CD4-positive, alpha-beta T cell treated with Interleukin-6 at 100 ng/mL for 8 hours (primary cell): ENCODE results near the gene SAMSN1.

Experiments
- DNase-seq: peaks from one replicate; pipeline ENCODE4 v3.0.0-alpha.2; 2020; ENCODE audit warnings: mixed read lengths, low spot score

Gene SAMSN1

DNA sequence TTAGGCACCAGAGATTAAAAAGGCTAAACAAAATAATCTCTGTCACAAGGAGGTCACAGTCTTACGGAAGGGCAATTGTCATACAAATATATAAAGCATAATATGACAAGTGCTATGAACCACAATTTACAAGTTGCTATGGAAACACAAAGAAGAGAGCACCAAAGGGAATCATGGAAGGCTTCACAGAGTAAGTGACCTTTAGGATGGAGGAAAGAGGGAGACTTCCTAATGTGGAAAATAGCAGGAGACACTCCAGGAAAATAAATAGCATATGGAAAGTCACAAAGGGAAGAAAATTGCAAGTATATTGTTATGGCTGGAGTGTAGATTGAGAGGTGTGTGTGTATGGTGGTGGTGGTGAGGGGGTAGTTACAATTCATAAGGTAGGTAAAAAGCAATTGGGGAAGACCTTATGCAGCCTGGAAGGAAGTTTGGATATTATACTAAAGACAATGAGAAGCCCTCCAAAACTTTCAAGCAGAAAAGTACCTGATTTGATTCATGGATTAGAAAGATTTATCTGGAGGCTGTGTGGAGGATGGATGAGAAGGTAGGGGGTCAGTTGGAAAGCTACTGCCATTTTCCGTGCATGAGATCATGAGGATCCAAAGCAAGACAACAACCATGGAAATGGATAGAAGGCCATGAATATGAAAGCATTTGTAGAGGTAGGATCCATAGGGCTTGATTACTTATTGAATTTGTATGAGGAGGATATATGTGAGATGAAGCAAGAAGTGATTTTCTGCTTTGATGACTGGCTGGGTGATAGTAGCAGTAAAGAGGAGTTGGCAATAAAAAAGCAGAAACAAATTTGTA lies 61.7 kb downstream of the SAMSN1 start:
- no peak for DNase-seq

DNA sequence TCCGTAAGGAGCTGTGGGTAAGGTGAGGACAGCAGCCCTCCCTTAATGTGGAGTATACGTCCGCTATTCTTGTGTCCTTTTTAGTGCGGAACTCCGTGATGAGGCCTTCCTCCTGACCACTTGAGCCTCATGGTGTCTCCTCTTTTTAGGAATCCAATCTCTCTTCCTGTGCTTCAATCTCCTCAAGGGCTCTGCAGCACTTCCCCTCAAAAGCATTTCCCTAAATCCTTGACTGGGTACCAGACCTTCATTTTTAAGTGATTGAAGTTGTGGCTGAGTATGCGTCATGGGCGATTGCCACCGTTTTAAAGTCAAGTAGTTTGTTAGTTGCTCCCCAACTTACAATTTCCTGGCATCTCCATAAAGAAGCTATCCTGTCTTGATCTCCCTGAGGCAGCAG lies 62.8 kb downstream of the SAMSN1 start:
- DNase-seq, result no peak

DNA sequence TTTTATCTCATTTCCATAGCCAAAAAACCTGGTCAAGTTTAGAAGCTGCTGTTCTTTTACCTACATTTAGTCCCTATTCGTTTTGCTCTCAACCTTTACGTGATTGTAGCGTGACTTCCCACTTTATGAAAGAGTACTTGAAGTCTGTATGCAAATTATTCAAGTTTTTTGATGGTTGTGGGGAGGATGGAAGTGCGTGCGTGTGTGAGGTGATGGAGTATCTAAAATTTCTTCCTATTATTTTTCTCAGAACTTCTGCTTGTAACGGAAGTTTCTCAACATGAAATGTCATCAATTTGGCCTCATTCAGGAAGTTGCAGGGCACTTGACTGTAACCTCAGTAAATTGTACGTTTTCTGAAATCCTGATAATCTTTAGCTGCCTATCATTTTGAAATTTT lies 64.0 kb downstream of the SAMSN1 start:
- DNase-seq, result peak; percentile 28

DNA sequence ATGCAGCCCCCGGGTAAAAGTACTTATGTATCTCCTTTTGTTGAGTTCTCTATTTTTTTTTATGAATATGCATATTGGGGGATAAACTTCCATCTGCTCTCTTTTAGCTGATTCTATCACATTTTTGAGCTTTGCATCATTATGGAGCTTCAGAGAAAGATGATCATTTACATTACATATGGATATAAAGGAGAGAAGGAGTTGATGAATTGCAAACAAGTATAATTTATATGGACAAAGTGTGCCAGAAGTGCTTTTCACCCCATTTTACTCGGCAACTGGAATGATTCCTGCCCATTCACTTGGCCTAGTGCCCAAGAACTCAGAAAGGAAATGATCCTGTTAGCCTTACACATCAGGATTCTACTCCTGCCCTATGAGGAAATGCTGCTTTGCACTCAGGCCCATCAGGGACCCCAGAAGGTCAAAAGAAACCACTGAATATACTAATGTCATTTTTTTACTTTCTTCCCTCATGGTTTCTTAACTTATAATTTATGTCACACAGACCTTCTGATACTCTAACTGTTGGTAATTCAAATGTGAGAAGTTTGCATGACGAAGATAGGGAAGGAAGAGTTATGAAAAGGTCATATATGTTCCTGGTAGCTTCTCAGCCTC lies 65.6 kb downstream of the SAMSN1 start:
- no peak for DNase-seq

DNA sequence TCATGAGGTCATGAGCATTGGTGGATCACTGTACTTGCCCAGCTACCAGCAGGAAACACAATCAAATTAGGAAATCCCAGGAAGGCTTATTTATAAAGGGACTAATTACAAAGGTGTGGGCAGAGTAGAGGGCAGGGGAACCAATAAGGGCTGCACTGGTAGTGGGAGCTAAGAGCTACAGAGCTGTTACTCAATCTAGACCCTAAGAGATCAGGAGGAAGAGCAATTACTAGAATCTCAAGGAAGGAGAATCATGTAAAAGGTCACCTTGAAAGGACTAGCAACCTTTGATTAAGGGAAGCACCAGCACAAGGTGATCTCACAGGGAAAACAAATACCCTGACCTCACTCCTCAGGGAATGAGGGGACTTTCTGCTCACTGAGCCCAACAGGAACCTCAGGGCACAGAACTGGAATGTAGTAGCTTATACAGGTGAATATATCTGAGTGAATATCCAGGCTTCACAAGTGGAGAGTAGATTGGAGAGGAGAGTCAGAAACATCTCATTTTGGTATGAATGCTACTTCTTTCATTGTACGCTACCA lies 66.8 kb downstream of the SAMSN1 start:
- DNase-seq, result no peak

DNA sequence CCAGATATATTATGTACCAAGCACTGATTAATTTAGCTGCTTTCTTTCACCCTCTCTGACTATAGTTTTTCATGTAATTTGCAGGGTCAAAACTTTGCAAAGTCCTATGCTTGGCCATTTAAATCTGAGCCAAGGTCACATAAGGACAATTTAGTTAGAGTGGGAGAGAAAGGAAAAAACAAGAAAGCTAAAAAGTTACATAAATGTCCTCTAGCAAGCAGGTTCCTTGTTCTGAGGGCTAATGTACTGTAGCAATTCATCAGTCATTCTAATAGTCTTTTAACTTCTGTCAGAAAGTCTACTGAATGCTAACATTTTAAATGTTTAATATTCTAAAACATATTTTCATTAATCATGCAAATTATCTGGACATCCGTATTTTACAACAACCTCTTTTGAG lies 68.3 kb downstream of the SAMSN1 start:
- DNase-seq, result no peak

DNA sequence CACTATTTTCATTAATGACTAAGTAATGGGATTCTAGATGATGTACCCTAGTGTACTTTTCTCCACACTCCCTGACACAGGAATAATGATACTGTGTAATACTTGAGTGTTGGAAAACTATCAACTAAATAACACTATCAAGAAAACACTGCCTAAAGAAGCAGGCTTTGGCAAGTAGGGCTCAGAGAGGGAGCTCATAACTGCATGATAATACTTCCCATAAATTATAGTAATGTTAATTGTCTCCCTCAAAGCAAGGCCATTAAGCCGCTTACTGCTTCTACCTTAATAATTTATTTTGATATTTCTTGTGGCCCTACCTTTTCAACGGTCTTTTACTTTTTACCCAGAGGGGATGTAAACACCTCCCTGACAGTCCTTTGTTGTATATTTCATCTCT lies 69.0 kb downstream of the SAMSN1 start:
- DNase-seq, result no peak

DNA sequence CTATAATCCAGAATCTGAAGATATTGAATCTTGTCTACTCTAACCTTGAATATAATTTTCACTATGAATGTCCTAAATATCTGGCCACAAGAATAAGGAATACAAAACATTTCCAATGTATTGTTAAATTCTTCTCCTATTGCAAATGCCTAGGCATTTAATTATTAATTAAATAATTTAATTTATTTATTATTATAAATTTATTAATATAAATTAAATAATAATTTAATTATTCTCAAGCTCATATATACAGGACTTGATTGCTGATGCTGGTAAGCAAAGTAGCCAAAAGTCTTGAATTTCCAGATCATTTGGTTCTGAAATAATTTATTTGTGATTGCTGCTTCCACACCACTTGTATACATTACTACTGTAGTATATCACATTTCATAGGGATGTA lies 71.1 kb downstream of the SAMSN1 start:
- no peak for DNase-seq

DNA sequence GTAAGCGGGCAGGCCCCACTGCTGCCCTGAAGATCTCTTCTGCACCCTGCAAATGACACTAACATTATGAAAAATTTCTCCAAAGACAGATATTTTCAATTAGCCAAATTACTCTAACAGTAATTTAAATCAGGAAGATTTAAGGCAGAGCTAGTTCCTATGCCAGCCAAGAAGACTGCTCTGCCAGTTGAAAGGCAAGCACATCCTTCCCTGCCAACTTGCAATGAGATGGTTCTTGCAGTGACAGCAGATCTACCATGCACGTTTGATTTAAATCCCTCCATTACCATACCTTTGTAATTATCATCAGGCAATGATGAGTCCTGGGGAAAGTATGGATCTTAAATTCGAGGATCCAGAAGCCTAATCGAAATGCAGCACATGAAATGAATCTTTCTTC lies 76.5 kb downstream of the SAMSN1 start:
- DNase-seq, result no peak

DNA sequence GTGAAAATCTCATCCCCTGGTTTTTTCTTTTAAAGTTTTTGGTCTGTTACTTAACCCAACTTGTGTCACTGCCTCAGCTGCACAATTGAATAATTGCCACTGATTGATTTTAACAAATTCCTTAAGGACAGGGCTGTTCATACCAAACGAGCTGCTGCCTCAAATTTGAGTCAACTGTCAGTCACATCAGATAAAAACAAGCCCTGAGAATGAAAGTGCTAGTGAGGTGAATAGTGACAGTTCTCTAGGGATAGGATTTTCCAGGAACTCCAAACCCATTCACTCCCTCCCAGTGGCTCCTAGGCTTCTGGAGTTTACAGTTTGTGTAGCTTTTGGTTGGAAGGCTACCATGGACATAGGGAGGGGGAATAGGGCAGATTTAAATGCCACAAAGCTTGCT lies 79.4 kb downstream of the SAMSN1 start:
- no peak for DNase-seq

DNA sequence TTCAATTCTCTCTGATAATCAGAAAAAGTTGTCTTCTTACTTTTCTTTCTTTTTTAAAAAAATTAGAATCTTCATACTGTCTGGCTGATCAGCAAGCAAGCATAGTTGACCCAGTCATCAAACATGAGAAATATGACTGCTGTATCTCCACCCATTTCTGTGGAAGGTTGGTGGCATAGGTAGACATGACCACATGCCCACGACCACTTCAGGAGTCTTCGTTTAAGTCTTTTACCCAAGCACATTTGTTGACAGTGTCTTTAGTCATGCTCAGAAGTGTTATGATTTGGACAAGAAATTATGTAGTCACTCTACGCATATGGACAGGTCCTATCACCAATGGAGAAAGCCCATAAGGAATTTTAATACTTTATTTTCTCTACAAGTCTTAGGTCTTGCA lies 88.4 kb downstream of the SAMSN1 start:
- no peak for DNase-seq

DNA sequence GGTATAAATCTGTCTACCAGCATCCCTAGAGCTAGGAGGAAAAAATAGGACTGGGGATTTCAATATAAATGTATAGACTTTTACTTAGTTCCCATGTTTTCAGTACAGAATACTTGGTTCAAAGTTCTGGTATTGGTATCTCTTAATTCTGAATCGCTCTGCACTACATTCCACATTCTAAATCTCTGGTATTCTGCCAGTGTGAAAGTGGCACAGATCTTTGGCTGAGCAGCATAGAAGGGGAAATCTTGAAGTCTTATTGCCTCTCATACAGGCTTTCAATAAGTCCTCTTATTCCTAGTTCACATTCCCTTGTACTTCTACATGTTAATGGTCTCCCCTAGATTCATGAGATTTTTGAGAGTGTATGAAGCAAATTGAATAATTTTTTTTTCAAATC lies 89.2 kb downstream of the SAMSN1 start:
- no peak for DNase-seq

DNA sequence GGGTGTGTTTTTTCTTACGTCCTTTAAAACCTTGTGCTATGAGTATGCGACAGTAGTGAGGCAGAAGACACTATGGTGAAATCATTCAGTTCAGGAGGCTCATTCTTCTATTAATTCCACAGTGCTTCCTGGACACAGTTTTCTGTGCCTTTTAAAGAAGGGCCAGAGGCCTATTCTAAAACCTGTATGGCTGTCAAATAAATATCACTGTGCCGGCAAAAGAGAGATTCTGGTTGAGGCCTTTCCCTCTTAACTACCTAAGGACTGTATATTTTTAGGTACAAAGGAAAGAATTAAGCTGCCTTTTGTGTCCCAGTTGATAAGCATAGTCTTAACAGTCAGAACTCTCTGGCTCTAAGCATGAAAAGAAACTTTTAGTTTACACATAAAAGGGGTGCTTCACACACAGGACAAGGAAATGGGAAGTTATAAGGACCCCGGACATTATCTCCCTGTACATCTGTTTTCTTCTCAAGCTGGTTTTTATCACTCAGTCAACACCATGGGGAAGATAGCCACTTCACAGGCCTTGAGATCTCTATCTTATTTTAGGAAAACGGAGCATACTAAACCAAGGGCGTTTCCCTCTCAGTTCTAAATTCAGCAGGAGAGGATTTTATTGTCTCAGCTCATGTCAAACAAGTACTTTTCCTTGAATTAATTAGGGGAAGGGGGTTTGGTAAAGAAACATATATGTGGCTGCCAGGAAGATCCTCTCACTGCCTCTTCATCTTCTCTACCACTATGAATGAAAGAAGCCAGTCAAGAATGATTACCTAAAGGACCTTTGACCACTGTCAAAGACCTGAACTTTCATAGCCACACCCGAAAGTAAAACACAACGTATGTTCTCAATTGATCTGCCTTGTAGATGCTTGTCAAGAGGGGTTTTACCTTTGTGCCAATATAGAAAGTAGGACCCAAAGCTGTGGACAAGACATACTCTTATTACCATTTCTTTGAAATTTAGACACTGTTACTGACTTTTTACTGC lies 91.8 kb downstream of the SAMSN1 start:
- DNase-seq, result no peak

DNA sequence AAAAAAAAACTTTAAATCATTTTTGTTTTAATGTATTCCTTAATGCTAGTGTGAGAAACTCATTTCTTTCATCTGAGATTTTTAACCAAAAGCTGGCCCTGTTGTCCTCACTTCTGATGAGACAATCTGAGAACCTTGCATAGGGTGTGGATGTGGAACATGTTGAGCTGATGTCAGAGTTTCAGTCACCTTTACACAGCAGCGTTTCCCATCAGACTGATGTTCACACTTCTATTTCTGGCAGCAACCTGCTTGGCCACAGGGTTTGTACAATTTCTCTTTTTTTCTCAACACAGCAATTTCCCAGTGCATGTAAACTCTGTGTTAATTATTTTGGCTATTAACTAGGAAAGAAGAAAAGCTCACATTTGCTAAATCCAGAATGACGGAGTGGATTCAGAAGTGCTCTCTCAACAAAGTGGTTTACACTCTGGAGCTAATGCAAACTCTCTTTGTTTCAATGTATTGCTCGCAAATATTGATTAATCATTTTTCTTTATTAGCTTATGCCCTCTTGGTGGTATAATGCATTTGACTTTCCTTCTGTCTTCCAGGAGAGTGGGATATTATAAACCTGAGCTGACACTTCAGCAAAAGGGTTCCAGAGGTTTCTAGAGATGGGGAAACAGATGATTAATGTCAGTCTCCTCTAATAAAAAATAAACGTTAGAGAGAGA lies 92.6 kb downstream of the SAMSN1 start:
- no peak for DNase-seq

DNA sequence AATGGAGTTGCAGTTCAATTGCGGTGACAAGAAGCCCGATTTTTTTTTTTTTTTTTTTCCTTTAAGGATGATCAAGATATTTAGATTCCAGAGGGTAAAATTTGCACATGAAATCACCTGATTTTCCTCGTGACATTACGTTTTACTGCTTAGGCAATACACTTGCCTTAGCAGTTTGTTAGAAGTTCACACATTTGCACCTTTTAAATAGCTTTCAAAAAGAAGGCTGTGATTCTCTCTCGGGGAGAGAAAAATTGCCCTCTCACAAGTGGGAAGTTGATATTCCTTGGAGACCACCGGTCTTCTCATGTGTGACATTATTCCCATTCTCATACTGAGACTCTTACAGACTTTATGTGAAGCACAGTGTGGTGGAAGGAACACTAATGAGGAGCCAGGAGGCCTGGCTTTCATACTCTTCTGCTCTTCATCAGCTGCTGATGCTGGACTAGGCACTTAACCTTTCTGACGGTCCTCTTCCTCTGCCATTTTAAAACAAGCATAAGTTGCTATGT lies 93.3 kb downstream of the SAMSN1 start:
- DNase-seq, result no peak

DNA sequence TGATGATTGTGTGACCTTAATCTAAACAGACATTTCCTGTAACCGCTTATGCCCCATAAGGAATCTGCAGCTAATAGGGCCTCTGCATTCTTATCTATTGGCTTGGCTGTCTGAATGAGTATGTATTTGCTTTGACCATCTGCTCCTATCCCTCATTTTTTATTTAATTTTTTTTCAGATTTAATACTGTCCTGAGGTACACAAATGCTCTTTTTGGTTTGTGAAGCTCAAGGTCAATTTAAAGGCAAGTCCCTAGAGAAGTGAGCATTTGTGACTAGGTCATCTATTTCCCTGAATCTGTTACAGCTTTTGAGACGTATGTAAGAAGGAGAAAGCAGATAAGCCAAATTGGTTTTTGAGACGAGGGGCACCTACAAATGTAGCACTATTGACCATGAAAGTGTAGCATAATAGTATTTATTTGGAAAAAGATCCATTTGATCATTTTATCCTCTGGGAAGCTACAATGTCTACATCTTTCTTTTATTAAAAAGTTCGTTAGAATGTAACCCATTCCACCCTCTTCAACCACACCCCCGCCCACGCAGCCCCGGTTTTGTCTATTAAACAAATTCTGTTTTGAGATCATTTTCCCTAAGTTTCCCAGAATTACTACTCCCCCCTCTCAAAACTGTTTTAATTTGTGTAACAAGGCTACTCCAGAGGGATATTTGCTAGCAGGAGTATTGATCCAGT lies 93.9 kb downstream of the SAMSN1 start:
- no peak for DNase-seq

DNA sequence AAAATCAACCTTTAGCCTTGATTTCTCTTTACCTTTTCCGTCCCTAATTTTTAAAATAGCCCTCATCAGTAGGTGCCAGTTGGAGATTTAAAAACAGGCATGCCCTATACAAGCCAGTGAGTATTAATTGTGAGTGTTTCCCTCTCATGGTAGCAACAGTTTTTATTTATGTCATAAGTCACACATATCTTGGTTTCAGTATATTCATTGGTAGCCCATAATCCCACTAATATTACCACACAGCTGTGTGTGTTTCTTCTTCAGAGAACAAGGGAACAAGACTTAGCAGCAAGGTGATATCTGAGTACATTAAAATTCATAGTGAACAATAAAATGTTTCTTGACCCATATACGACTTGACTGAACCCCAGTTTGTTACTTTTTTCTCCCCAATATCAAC lies 94.6 kb downstream of the SAMSN1 start:
- DNase-seq, result no peak

DNA sequence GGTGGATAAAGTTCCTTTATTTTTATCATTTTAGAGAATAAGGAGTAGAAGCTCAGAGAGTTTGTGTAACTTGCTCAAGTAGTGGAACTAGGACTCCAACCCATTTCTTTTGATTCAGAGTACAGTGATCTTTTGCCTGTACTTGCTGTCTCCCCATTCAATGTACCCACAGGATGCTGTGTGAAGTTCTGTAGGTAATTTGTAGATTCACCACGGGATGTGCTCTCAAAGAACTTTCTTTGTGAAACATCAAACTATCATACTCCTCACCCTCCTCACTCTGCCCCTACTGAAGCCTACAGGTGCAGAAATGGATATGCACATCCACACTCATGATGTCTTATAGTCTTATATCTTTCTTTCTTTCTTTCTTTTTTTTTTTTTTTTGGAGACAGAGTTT lies 97.3 kb downstream of the SAMSN1 start:
- DNase-seq, result no peak

DNA sequence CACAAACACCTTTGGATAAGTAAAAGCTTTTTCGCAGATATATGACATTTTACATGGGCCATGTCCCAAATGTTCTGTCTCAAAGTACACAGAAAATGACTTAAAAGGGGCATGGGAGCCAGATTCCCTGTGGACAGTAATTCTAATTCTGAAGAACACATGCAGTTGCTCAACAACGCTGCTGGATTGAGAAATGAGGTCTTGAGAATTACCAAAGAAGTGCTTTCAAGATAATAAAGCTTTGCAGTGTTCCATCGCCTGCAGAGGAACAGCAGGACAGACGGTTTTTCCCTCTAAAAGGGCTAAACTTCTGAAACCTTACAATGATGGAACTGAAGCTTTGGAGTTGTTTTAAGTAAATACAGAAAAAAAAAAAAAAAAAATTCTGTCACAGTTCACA lies 107.9 kb downstream of the SAMSN1 start:
- DNase-seq, result no peak

DNA sequence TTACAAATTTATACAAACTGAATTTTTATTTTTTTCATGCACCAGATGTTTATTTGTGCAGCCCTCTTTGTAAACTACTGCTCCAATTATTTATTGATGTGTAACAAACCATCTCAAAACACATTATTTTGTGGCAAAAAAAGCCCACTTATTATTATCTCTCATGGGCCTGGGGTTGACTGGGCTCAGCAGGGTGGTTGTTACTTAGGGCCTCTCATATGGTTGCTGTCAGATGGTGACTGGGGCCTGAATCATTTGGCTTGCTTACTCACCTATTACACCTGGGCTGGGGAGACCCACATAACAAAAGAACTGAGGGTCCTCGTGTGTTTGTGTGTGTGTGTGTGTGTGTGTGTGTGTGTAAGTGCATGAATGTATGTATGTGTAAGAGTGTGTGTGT lies 110.7 kb downstream of the SAMSN1 start:
- DNase-seq, result no peak
